CD1c-positive myeloid dendritic cell (primary cell): ENCODE data around the gene TAF5.
"Not testable (repeated sequence)": the region's sequence is repeated elsewhere in the genome, so short reads cannot be mapped to it uniquely, and the experiment has no call there.

Experiments
- DNase-seq: peaks from one replicate; pipeline ENCODE4 v3.0.0-alpha.2; 2016; ENCODE audit errors: extremely low spot score

TAF5 gene

GRCh38 chr10:103367782-103368518 lies at the start of gene TAF5:
Gene TAF5, plus strand, starts transcription at chr10:103367976. Its CDS starts 14 bp downstream, at chr10:103367990.
- DNase-seq: peak; percentile 96

GRCh38 chr10:103327906-103328305 lies 39.9 kb upstream of the TAF5 start:
- DNase-seq: no peak

GRCh38 chr10:103333934-103334520 lies 33.7 kb upstream of the TAF5 start:
- peak; percentile 38 for DNase-seq

- DNase-seq: no peak
These were observed 33.2 kb upstream of the TAF5 start for GRCh38 chr10:103334567-103334966.

GRCh38 chr10:103336370-103336769 lies 31.4 kb upstream of the TAF5 start:
- no peak for DNase-seq

- no peak for DNase-seq
These were observed 17.6 kb upstream of the TAF5 start for GRCh38 chr10:103350175-103350516.

- DNase-seq: peak; percentile 77
These were observed 17.1 kb upstream of the TAF5 start, which contains the start of gene PCGF6 for GRCh38 chr10:103350517-103351260. Gene PCGF6, minus strand, starts transcription at chr10:103351140. Its CDS starts 74 bp downstream, at chr10:103351066.

- DNase-seq: no peak
These were observed 14.5 kb upstream of the TAF5 start for GRCh38 chr10:103353281-103353680.

- DNase-seq: not testable (repeated sequence)
These were observed 13.2 kb upstream of the TAF5 start for GRCh38 chr10:103354567-103354966.

- DNase-seq: no peak
These were observed 11.7 kb upstream of the TAF5 start for GRCh38 chr10:103355906-103356599.

- not testable (repeated sequence) for DNase-seq
These were observed 8.3 kb upstream of the TAF5 start for GRCh38 chr10:103359493-103359892.

GRCh38 chr10:103360791-103361190 lies 7.0 kb upstream of the TAF5 start:
- not testable (repeated sequence) for DNase-seq

GRCh38 chr10:103367379-103367781 lies 396 bp upstream of the TAF5 start:
- no peak for DNase-seq

GRCh38 chr10:103373544-103373943 lies 5.8 kb downstream of the TAF5 start:
- no peak for DNase-seq

GRCh38 chr10:103374263-103374662 lies 6.5 kb downstream of the TAF5 start:
- DNase-seq: no peak

- DNase-seq: no peak
These were observed 15.0 kb downstream of the TAF5 start for GRCh38 chr10:103382769-103383168.

GRCh38 chr10:103394180-103394579 lies 26.4 kb downstream of the TAF5 start:
- DNase-seq: no peak

GRCh38 chr10:103395754-103396066 lies 27.9 kb downstream of the TAF5 start:
- DNase-seq: no peak

- DNase-seq: peak; percentile 99
These were observed 28.5 kb downstream of the TAF5 start, which contains the start of the genes ATP5MK and PDCD11 for GRCh38 chr10:103396067-103396788. Gene ATP5MK, minus strand, starts transcription at chr10:103396475. Its CDS starts 4,018 bp downstream, at chr10:103392457. Gene PDCD11, plus strand, starts transcription at chr10:103396626. Its CDS starts 1,801 bp downstream, at chr10:103398427.

GRCh38 chr10:103396789-103397087 lies 29.0 kb downstream of the TAF5 start:
- no peak for DNase-seq

GRCh38 chr10:103397191-103397825 lies 29.5 kb downstream of the TAF5 start:
- no peak for DNase-seq
